OCI-LY3 (cell line): ENCODE results near the gene PLA2G15.

Experiments
- H2AFZ ChIP-seq: fragments of 200-600, 300-600 bp; shearing (Covaris generic); 2 replicates; pipeline ENCODE4 v1.6.0; 2014; ENCODE audit warnings: antibody characterized with exemption, low read depth, low read length
- H3K27ac ChIP-seq: fragments of 200-600, 300-600 bp; sonication (generic); 2 replicates; pipeline ENCODE4 v1.5.1; 2014; ENCODE audit warnings: mild to moderate bottlenecking, low read length, moderate library complexity, mixed read lengths
- H3K27me3 ChIP-seq: fragments of 200-600, 300-600 bp; sonication (generic); 2 replicates; pipeline ENCODE4 v1.6.1; 2014; ENCODE audit warnings: low read depth, low read length, mixed read lengths
- H3K36me3 ChIP-seq: fragments of 200-600, 300-600 bp; sonication (generic); replicated peaks from 2 replicates; pipeline ENCODE3; 2014; ENCODE audit warnings: low read depth, low read length, mixed read lengths
- H3K4me1 ChIP-seq: fragments of 300-600, 200-600 bp; sonication (generic); 2 replicates; pipeline ENCODE4 v1.6.1; 2014; ENCODE audit warnings: low read length, mixed read lengths
- H3K4me2 ChIP-seq: fragments of 200-600, 300-600 bp; sonication (generic); 2 replicates; pipeline ENCODE4 v1.6.1; 2014; ENCODE audit warnings: low read length, mixed read lengths
- H3K4me3 ChIP-seq: fragments of 300-600, 200-600 bp; sonication (generic); 2 replicates; pipeline ENCODE4 v1.5.1; 2014; ENCODE audit warnings: antibody characterized with exemption, mild to moderate bottlenecking, low read length, moderate library complexity
- H3K79me2 ChIP-seq: fragments of 300-600, 200-600 bp; shearing (Covaris generic); 2 replicates; pipeline ENCODE4 v1.6.1; 2014; ENCODE audit warnings: mild to moderate bottlenecking, low read length, mixed read lengths
- H3K9ac ChIP-seq: fragments of 300-600, 200-600 bp; shearing (Covaris generic); 2 replicates; pipeline ENCODE4 v1.6.0; 2014; ENCODE audit warnings: mild to moderate bottlenecking, low read length, moderate library complexity
- H3K9me3 ChIP-seq: fragments of 200-600, 300-600 bp; shearing (Covaris generic); 2 replicates; pipeline ENCODE4 v1.6.1; 2014; ENCODE audit warnings: low read length, mixed read lengths; ENCODE audit not compliant: insufficient read depth
- H4K20me1 ChIP-seq: fragments of 200-600, 300-600 bp; sonication (generic); 2 replicates; pipeline ENCODE4 v1.6.1; 2016; ENCODE audit warnings: low read length, mixed read lengths; ENCODE audit not compliant: insufficient read depth
- CTCF ChIP-seq: fragments of 200-600, 300-600 bp; sonication (generic); IDR thresholded peaks from 2 replicates; pipeline ENCODE4 v1.5.1; 2014; ENCODE audit warnings: antibody characterized with exemption, low read length, low read depth
- EZH2phosphoT487 ChIP-seq: fragments of 200-600 bp; shearing (Covaris generic); IDR thresholded peaks from 2 replicates; pipeline ENCODE4 v1.6.1; 2018; ENCODE audit warnings: antibody characterized with exemption, mixed run types, low read depth

Gene PLA2G15

GRCh38 chr16:68292425-68292824, 47.3 kb downstream of the PLA2G15 start:
- Histone ChIP-seq H3K36me3 (peaks cover 51% of the 10 kb centered on the region), H3K4me3 (no peak overlapping the region), H4K20me1 (no peaks in the 10 kb centered on the region), H3K27ac (no peak overlapping the region), H3K9me3 (no peaks in the 10 kb centered on the region), H3K79me2 (no peaks in the 10 kb centered on the region; the same call in 1 of the 2 replicates), H3K4me2 (no peak overlapping the region), H3K27me3 (no peaks in the 10 kb centered on the region), H3K9ac (no peak overlapping the region), H2AFZ (no peak overlapping the region), H3K4me1 (peaks cover 14% of the 10 kb centered on the region)
- TF ChIP-seq EZH2phosphoT487 = no peak
- no peak for TF ChIP-seq CTCF

- peaks cover 73% of the 10 kb centered on the region for H3K36me3 ChIP-seq
- H4K20me1 ChIP-seq = no peaks in the 10 kb centered on the region
- no peak overlapping the region for H3K4me2 ChIP-seq
- no peak overlapping the region for H3K9ac ChIP-seq
- H3K79me2 ChIP-seq = no peaks in the 10 kb centered on the region
- H3K4me1 ChIP-seq = no peaks in the 10 kb centered on the region
- TF ChIP-seq EZH2phosphoT487 = no peak
- no peaks in the 10 kb centered on the region for H3K9me3 ChIP-seq
- no peak overlapping the region for H3K4me3 ChIP-seq
- no peak overlapping the region for H2AFZ ChIP-seq
- H3K27me3 ChIP-seq = no peaks in the 10 kb centered on the region
- H3K27ac ChIP-seq = no peak overlapping the region
Measured at GRCh38 chr16:68296291-68296690, 51.1 kb downstream of the PLA2G15 start.

GRCh38 chr16:68296693-68297092, 51.5 kb downstream of the PLA2G15 start:
- no peaks in the 10 kb centered on the region for H3K27me3 ChIP-seq
- H3K4me2 ChIP-seq = no peak overlapping the region
- no peaks in the 10 kb centered on the region for H3K4me1 ChIP-seq
- no peak for TF ChIP-seq EZH2phosphoT487
- no peak for TF ChIP-seq CTCF
- H3K27ac ChIP-seq = no peak overlapping the region
- H3K9me3 ChIP-seq = no peaks in the 10 kb centered on the region
- no peak overlapping the region for H2AFZ ChIP-seq
- H3K4me3 ChIP-seq = no peak overlapping the region
- no peaks in the 10 kb centered on the region for H3K79me2 ChIP-seq
- H3K9ac ChIP-seq = no peak overlapping the region
- no peaks in the 10 kb centered on the region for H4K20me1 ChIP-seq
- H3K36me3 ChIP-seq = peaks cover 73% of the 10 kb centered on the region

- Histone ChIP-seq H4K20me1 (no peaks in the 10 kb centered on the region), H3K4me3 (no peak overlapping the region), H3K27me3 (no peaks in the 10 kb centered on the region), H2AFZ (no peak overlapping the region), H3K9me3 (no peaks in the 10 kb centered on the region), H3K79me2 (no peaks in the 10 kb centered on the region), H3K27ac (no peak overlapping the region), H3K4me2 (no peak overlapping the region), H3K9ac (no peak overlapping the region), H3K36me3 (peaks cover 79% of the 10 kb centered on the region), H3K4me1 (no peaks in the 10 kb centered on the region)
- no peak for TF ChIP-seq EZH2phosphoT487
- no peak for TF ChIP-seq CTCF
Measured at GRCh38 chr16:68297908-68298307, 52.7 kb downstream of the PLA2G15 start.

GRCh38 chr16:68298312-68298711, 53.1 kb downstream of the PLA2G15 start:
- Histone ChIP-seq H3K36me3 (peaks cover 81% of the 10 kb centered on the region), H2AFZ (no peak overlapping the region), H4K20me1 (no peaks in the 10 kb centered on the region), H3K4me3 (no peak overlapping the region), H3K4me2 (no peak overlapping the region), H3K27ac (no peak overlapping the region), H3K4me1 (no peaks in the 10 kb centered on the region), H3K9me3 (no peaks in the 10 kb centered on the region), H3K9ac (no peak overlapping the region), H3K27me3 (no peaks in the 10 kb centered on the region), H3K79me2 (no peaks in the 10 kb centered on the region)
- TF ChIP-seq EZH2phosphoT487 (no peak), CTCF (no peak)
